HepG2 (cell line): ENCODE results near the gene FKTN. TPM values are rescaled to one million over a fixed set of nuclear protein-coding genes. Genes with fewer than 3 reads are reported as not detected.

ENCODE experiments used
- ELF3 ChIP-seq: IDR thresholded peaks from 2 replicates; pipeline ENCODE4 v1.6.1; 2016; ENCODE audit warnings: missing genetic modification reagents, missing compliant biosample characterization
- HNF4G ChIP-seq, 2 experiments: sonication (generic) in 1 of 2; formaldehyde crosslinking in 1 of 2; IDR thresholded peaks; 2 replicates each; pipeline versions ENCODE4 v1.4.0 to v1.6.1; 2011 to 2020; ENCODE audit warnings: borderline replicate concordance in 2 of 2, low read depth in 2 of 2, mild to moderate bottlenecking in 2 of 2, low read length in 1 of 2, missing genetic modification reagents in 1 of 2, moderate library complexity in 1 of 2
- ISX ChIP-seq: sonication (generic); formaldehyde crosslinking; conservative IDR thresholded peaks from 2 replicates; pipeline ENCODE4 v1.5.0; 2020; ENCODE audit warnings: missing genetic modification reagents
- LCORL ChIP-seq, 2 experiments: fragments of 450-650 bp in 1 of 2; sonication (generic) in 1 of 2; formaldehyde crosslinking in 1 of 2; IDR thresholded peaks; 2 replicates each; pipeline versions ENCODE4 v1.5.0 to v1.6.1; 2017 to 2020; ENCODE audit warnings: antibody characterized with exemption in 1 of 2, missing genetic modification reagents in 1 of 2
- MIER3 ChIP-seq: IDR thresholded peaks from 2 replicates; pipeline ENCODE4 v1.6.1; 2016; ENCODE audit warnings: missing compliant biosample characterization, borderline replicate concordance
- RELA ChIP-seq: sonication (generic); formaldehyde crosslinking; IDR thresholded peaks from 2 replicates; pipeline ENCODE4 v1.4.0; 2020; ENCODE audit warnings: missing genetic modification reagents
- REST ChIP-seq, 2 experiments: IDR thresholded peaks; 2 replicates each; pipeline ENCODE4 v1.6.1; 2011 to 2012; ENCODE audit warnings: low read length in 2 of 2, borderline replicate concordance in 1 of 2, low read depth in 1 of 2, mild to moderate bottlenecking in 1 of 2, moderate library complexity in 1 of 2
- RXRB ChIP-seq: IDR thresholded peaks from 2 replicates; pipeline ENCODE4 v1.6.1; 2016; ENCODE audit warnings: borderline replicate concordance, missing genetic modification reagents, missing compliant biosample characterization
- SALL1 ChIP-seq: sonication (generic); formaldehyde crosslinking; IDR thresholded peaks from 2 replicates; pipeline ENCODE4 v1.8.0; 2022; ENCODE audit warnings: mild to moderate bottlenecking, missing genetic modification reagents
- SOX6 ChIP-seq, 2 experiments: fragments of 450-650 bp in 1 of 2; sonication (generic) in 1 of 2; formaldehyde crosslinking in 1 of 2; IDR thresholded peaks; 2 replicates each; pipeline versions ENCODE4 v1.4.0 to v1.6.1; 2017 to 2020; ENCODE audit warnings: antibody characterized with exemption in 1 of 2, mild to moderate bottlenecking in 1 of 2, missing genetic modification reagents in 1 of 2
- ZBTB4 ChIP-seq: sonication (generic); formaldehyde crosslinking; IDR thresholded peaks from 2 replicates; pipeline ENCODE4 v1.4.0; 2020; ENCODE audit warnings: missing genetic modification reagents, mild to moderate bottlenecking, borderline replicate concordance
- ZFP90 ChIP-seq: sonication (generic); formaldehyde crosslinking; IDR thresholded peaks from 2 replicates; pipeline ENCODE4 v1.8.0; 2022; ENCODE audit warnings: missing genetic modification reagents, mild to moderate bottlenecking, inconsistent platforms, borderline replicate concordance
- ZMYM4 ChIP-seq: sonication (generic); formaldehyde crosslinking; IDR thresholded peaks from 2 replicates; pipeline ENCODE4 v1.8.1; 2023; ENCODE audit warnings: mild to moderate bottlenecking, missing genetic modification reagents
- ZNF12 ChIP-seq: sonication (generic); formaldehyde crosslinking; IDR thresholded peaks from 2 replicates; pipeline ENCODE4 v1.5.0; 2020; ENCODE audit warnings: missing genetic modification reagents
- ZNF598 ChIP-seq: sonication (generic); formaldehyde crosslinking; IDR thresholded peaks from 2 replicates; pipeline ENCODE4 v1.5.1; 2020; ENCODE audit warnings: mild to moderate bottlenecking, missing genetic modification reagents, borderline replicate concordance
- polyA plus RNA-seq, 8 experiments: library from polyadenylated mRNA; depleted of rRNA in 3 of 8; stranded (reverse) in 7 of 8; unstranded in 1 of 8; fragments of >200 nt; fragmentation: Illumina TruSeq in 4 of 8; extraction: Trizol in 4 of 8; gene quantifications; 2 replicates each; pipeline versions ENCODE4 v1.2.1 to v1.2.3, GENCODE V29; 2011 to 2016; ENCODE audit warnings: low read depth in 4 of 8, missing spikeins in 1 of 8, mixed read lengths in 1 of 8; ENCODE audit not compliant: insufficient read depth in 1 of 8
- total RNA-seq, 5 experiments: library from RNA; depleted of rRNA; stranded (reverse); fragments of >200 nt; fragmentation: Illumina TruSeq; extraction: Trizol; gene quantifications; 2 replicates each; pipeline ENCODE4 v1.2.3, GENCODE V29; 2016; ENCODE audit warnings: low read depth in 1 of 5
- TF ChIP-seq, protein P1 (sequence below): sonication (generic); formaldehyde crosslinking; conservative IDR thresholded peaks from 2 replicates; pipeline ENCODE4 v1.4.0; 2020; ENCODE audit warnings: mild to moderate bottlenecking, missing genetic modification reagents, moderate library complexity

Gene FKTN
- total and polyA plus RNA-seq, 2 of the 13 experiments (the other 11 are each of a cell fraction or from before 2014, with no cell fraction given) = 7.9 to 13.5 TPM

- TF ChIP-seq, protein P1, sequence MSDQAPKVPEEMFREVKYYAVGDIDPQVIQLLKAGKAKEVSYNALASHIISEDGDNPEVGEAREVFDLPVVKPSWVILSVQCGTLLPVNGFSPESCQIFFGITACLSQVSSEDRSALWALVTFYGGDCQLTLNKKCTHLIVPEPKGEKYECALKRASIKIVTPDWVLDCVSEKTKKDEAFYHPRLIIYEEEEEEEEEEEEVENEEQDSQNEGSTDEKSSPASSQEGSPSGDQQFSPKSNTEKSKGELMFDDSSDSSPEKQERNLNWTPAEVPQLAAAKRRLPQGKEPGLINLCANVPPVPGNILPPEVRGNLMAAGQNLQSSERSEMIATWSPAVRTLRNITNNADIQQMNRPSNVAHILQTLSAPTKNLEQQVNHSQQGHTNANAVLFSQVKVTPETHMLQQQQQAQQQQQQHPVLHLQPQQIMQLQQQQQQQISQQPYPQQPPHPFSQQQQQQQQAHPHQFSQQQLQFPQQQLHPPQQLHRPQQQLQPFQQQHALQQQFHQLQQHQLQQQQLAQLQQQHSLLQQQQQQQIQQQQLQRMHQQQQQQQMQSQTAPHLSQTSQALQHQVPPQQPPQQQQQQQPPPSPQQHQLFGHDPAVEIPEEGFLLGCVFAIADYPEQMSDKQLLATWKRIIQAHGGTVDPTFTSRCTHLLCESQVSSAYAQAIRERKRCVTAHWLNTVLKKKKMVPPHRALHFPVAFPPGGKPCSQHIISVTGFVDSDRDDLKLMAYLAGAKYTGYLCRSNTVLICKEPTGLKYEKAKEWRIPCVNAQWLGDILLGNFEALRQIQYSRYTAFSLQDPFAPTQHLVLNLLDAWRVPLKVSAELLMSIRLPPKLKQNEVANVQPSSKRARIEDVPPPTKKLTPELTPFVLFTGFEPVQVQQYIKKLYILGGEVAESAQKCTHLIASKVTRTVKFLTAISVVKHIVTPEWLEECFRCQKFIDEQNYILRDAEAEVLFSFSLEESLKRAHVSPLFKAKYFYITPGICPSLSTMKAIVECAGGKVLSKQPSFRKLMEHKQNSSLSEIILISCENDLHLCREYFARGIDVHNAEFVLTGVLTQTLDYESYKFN = peak; percentile 22
- TF ChIP-seq ZBTB4 (CRISPR knock-in tag) = peak; percentile 56; the same call in 1 of the 2 replicates
- 0 out of 2 replicates have a peak, but pooled peaks have one; percentile 71 for TF ChIP-seq ZNF598
- 0 out of 2 replicates have a peak, but pooled peaks have one; percentile 28 for TF ChIP-seq MIER3 (CRISPR knock-in tag)
- peak; percentile 82 for TF ChIP-seq ZMYM4
- peak; percentile 75; the same call in 1 of the 2 replicates for TF ChIP-seq ISX (CRISPR knock-in tag)
- peak; percentile 68 for TF ChIP-seq ELF3
- TF ChIP-seq HNF4G (IDR thresholded peaks at IDR 0.05; ENCODE audit: borderline replicate concordance, low read depth, low read length) = no peak
- no peak for TF ChIP-seq HNF4G (CRISPR knock-in tag; IDR thresholded peaks at IDR 0.05; ENCODE audit: borderline replicate concordance, low read depth)
- TF ChIP-seq SOX6 (IDR thresholded peaks at IDR 0.05) = no peak
- peak; percentile 64 for TF ChIP-seq SOX6 (CRISPR knock-in tag; IDR thresholded peaks at IDR 0.05)
- no peak for TF ChIP-seq ZNF12
- peak in 1 of 2 experiments; percentile 58; a peak in 1 of 4 replicates for TF ChIP-seq REST (IDR thresholded peaks at IDR 0.05; ENCODE audit: borderline replicate concordance in 1 of 2, low read depth in 1 of 2, low read length in 2 of 2)
- peak; percentile 17; the same call in 1 of the 2 replicates for TF ChIP-seq RXRB
- no peak for TF ChIP-seq LCORL (IDR thresholded peaks at IDR 0.05)
- peak; percentile 48; the same call in 1 of the 2 replicates for TF ChIP-seq LCORL (CRISPR knock-in tag; IDR thresholded peaks at IDR 0.05)
- no peak for TF ChIP-seq RELA (CRISPR knock-in tag)
- peak; percentile 78; the same call in 1 of the 2 replicates for TF ChIP-seq SALL1 (CRISPR knock-in tag)
- peak; percentile 67 for TF ChIP-seq ZFP90 (CRISPR knock-in tag)
These were observed at the start of gene FKTN (continued) for GRCh38 chr9:105557804-105558610.
